ENCODE results near the gene SYT1.
"Not testable (repeated sequence)": the region's sequence is repeated elsewhere in the genome, so short reads cannot be mapped to it uniquely, and the experiment has no call there.

SYT1 gene

GRCh38 chr12:79199166-79199565 lies 334.6 kb downstream of the SYT1 start:
- Histone ChIP-seq H3K4me3 (ENCODE audit: low read length) (no peak overlapping the region), H3K4me1 (ENCODE audit: control insufficient read depth, insufficient read depth, low read length) (no peaks in the 10 kb centered on the region), H3K27ac (ENCODE audit: low read length) (no peak overlapping the region), H3K36me3 (ENCODE audit: control insufficient read depth, insufficient read depth, low read length) (no peaks in the 10 kb centered on the region), H3K9me3 (ENCODE audit: control insufficient read depth, insufficient read depth, low read length) (no peaks in the 10 kb centered on the region), H3K27me3 (ENCODE audit: control insufficient read depth, insufficient read depth, low read length) (no peaks in the 10 kb centered on the region)
- DNase-seq (ENCODE audit: low read depth, low spot score), result no peak
- no CpG with 5 or more reads among the region's 1 CpG for WGBS (ENCODE audit: insufficient coverage, insufficient read length)

GRCh38 chr12:79200176-79200575 lies 335.6 kb downstream of the SYT1 start:
- no CpG with 5 or more reads among the region's 2 CpGs for WGBS (ENCODE audit: insufficient coverage, insufficient read length)
- H3K4me1 ChIP-seq (ENCODE audit: control insufficient read depth, insufficient read depth, low read length), result no peaks in the 10 kb centered on the region
- H3K27me3 ChIP-seq (ENCODE audit: control insufficient read depth, insufficient read depth, low read length), result no peaks in the 10 kb centered on the region
- H3K4me3 ChIP-seq (ENCODE audit: low read length), result no peak overlapping the region
- no peaks in the 10 kb centered on the region for H3K36me3 ChIP-seq (ENCODE audit: control insufficient read depth, insufficient read depth, low read length)
- H3K27ac ChIP-seq (ENCODE audit: low read length), result no peak overlapping the region
- no peaks in the 10 kb centered on the region for H3K9me3 ChIP-seq (ENCODE audit: control insufficient read depth, insufficient read depth, low read length)
- no peak for DNase-seq (ENCODE audit: low read depth, low spot score)

DNA sequence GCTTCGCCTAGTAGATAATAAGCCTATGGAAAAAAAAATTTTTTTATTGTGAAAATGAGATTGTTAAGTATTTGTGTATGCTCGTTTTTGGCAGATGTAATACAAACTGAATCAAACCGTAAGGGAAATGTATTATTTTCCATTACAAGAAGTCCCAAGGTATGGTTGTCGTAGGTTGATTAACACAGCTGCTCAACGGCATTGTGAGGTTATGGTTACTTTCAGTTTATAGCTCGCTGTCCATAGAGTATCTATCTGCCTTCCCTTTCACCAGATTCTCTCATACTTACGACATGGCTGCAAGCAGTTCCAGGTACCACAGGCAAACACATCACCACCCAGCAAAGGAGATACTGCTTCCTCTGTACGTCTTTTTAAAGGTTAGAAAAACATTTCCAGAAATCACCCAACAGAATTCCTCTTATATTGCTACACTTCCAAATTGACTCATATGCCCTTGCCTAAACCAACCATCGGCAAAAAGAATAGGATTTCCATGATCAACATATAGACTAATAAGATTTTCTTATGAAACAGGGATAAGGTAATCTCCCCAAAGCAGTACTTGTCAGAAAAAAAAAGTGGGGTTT lies 338.6 kb downstream of the SYT1 start:
- Histone ChIP-seq H3K27me3 (ENCODE audit: control insufficient read depth, insufficient read depth, low read length) (no peaks in the 10 kb centered on the region), H3K9me3 (ENCODE audit: control insufficient read depth, insufficient read depth, low read length) (no peaks in the 10 kb centered on the region), H3K27ac (ENCODE audit: low read length) (no peak overlapping the region), H3K4me3 (ENCODE audit: low read length) (no peak overlapping the region), H3K4me1 (ENCODE audit: control insufficient read depth, insufficient read depth, low read length) (no peaks in the 10 kb centered on the region), H3K36me3 (ENCODE audit: control insufficient read depth, insufficient read depth, low read length) (no peaks in the 10 kb centered on the region)
- DNase-seq (ENCODE audit: low read depth, low spot score), result no peak
- 100% methylated on average over 2 of the region's 9 CpGs for WGBS (ENCODE audit: insufficient coverage, insufficient read length)

DNA sequence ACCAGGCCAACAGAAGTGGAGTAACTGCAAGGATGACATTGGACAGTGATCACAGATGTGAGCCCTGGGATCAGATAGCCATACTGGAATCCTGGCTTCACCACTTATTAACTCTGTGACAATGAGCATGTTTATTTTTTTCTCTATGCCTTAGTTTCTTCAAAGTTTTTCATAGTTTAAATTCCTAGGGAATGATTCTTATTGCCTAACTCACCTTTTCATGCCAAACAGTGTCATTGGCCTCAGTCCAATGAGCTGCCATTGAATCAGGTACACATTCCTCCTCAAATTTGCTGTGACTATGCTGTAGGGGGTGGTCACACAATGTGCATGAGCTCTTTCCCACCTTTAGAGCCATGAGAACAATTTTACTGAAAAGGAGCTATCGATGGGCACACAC lies 342.3 kb downstream of the SYT1 start:
- WGBS (ENCODE audit: insufficient coverage, insufficient read length), result no CpG with 5 or more reads among the region's 1 CpG
- no peak for DNase-seq (ENCODE audit: low read depth, low spot score)
- no peaks in the 10 kb centered on the region for H3K4me1 ChIP-seq (ENCODE audit: control insufficient read depth, insufficient read depth, low read length)

DNA sequence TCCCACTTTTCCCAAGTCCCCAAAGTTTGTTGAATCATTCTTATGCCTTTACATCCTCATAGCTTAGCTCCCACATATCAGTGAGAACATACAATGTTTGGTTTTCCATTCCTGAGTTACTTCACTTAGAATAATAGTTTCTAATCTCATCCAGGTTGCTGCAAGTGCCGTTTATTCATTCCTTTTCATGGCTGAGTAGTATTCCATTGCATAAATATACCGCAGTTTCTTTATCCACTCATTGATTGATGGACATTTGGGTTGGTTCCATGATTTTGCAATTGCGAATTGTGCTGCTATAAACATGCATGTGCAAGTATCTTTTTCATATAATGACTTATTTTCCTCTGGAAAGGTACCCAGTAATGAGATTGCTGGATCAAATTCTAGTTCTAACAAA lies 345.8 kb downstream of the SYT1 start:
- not testable (repeated sequence) for H3K36me3 ChIP-seq (ENCODE audit: control insufficient read depth, insufficient read depth, low read length); H3K4me3 ChIP-seq (ENCODE audit: low read length); DNase-seq (ENCODE audit: low read depth, low spot score); H3K4me1 ChIP-seq (ENCODE audit: control insufficient read depth, insufficient read depth, low read length); H3K9me3 ChIP-seq (ENCODE audit: control insufficient read depth, insufficient read depth, low read length); H3K27ac ChIP-seq (ENCODE audit: low read length); H3K27me3 ChIP-seq (ENCODE audit: control insufficient read depth, insufficient read depth, low read length)
- no CpG with 5 or more reads among the region's 3 CpGs for WGBS (ENCODE audit: insufficient coverage, insufficient read length)

More for the DNA sequence above, 342.3 kb downstream of the SYT1 start:
- Histone ChIP-seq H3K9me3 (ENCODE audit: control insufficient read depth, insufficient read depth, low read length) (no peaks in the 10 kb centered on the region), H3K4me3 (ENCODE audit: low read length) (no peak overlapping the region), H3K36me3 (ENCODE audit: control insufficient read depth, insufficient read depth, low read length) (no peaks in the 10 kb centered on the region), H3K27me3 (ENCODE audit: control insufficient read depth, insufficient read depth, low read length) (no peaks in the 10 kb centered on the region), H3K27ac (ENCODE audit: low read length) (no peak overlapping the region)

DNA sequence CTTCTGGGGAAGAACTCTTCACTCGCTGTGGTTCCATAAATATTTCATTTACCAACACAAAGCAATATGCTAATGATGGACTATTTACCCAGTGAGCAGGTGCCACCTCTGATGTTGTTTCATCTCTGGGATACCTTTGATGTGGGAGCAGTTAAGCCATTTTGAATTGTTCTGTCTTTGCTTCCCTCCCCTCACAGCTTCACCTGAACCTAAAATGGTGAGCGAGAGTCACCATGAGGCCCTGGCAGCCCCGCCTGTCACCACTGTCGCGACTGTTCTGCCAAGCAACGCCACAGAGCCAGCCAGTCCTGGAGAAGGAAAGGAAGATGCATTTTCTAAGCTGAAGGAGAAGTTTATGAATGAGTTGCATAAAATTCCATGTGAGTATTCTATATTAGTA lies 352.7 kb downstream of the SYT1 start:
- no CpG with 5 or more reads among the region's 6 CpGs for WGBS (ENCODE audit: insufficient coverage, insufficient read length)
- H3K4me3 ChIP-seq (ENCODE audit: low read length), result no peak overlapping the region
- H3K36me3 ChIP-seq (ENCODE audit: control insufficient read depth, insufficient read depth, low read length), result no peaks in the 10 kb centered on the region
- no peaks in the 10 kb centered on the region for H3K4me1 ChIP-seq (ENCODE audit: control insufficient read depth, insufficient read depth, low read length)
- no peaks in the 10 kb centered on the region for H3K9me3 ChIP-seq (ENCODE audit: control insufficient read depth, insufficient read depth, low read length)
- no peak for DNase-seq (ENCODE audit: low read depth, low spot score)
- H3K27me3 ChIP-seq (ENCODE audit: control insufficient read depth, insufficient read depth, low read length), result no peaks in the 10 kb centered on the region
- no peak overlapping the region for H3K27ac ChIP-seq (ENCODE audit: low read length)

- Histone ChIP-seq H3K27ac (ENCODE audit: low read length) (no peak overlapping the region), H3K4me3 (ENCODE audit: low read length) (no peak overlapping the region), H3K9me3 (ENCODE audit: control insufficient read depth, insufficient read depth, low read length) (no peaks in the 10 kb centered on the region), H3K36me3 (ENCODE audit: control insufficient read depth, insufficient read depth, low read length) (peaks cover 3% of the 10 kb centered on the region; the same call in 1 of the 2 replicates), H3K4me1 (ENCODE audit: control insufficient read depth, insufficient read depth, low read length) (no peaks in the 10 kb centered on the region), H3K27me3 (ENCODE audit: control insufficient read depth, insufficient read depth, low read length) (no peaks in the 10 kb centered on the region)
- DNase-seq (ENCODE audit: low read depth, low spot score), result no peak
- no CpG with 5 or more reads among the region's 1 CpG for WGBS (ENCODE audit: insufficient coverage, insufficient read length)
Observed at GRCh38 chr12:79223210-79223609, 358.6 kb downstream of the SYT1 start.

GRCh38 chr12:79223761-79224160 lies 359.2 kb downstream of the SYT1 start:
- H3K9me3 ChIP-seq (ENCODE audit: control insufficient read depth, insufficient read depth, low read length), result no peaks in the 10 kb centered on the region
- no CpG with 5 or more reads among the region's 2 CpGs for WGBS (ENCODE audit: insufficient coverage, insufficient read length)

DNA sequence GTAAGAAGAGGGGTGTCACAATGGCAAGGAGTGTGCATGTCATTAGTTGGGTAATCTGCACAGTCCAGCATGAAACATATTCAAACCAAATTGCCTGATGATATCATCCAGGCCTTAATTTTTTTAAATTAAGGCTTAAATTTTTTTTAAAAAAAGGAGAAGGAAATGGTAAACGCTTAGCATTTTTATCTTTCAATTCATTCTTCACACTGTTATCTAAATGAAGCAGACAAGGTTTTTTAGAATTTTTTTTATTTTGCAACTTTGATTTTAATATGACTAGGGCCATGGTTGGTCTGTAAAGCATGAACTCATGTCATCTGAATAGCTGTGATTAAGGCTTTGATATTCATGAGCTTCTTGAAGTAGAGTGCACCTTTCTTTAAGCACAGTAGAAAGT lies 362.5 kb downstream of the SYT1 start:
- no CpG with 5 or more reads among the region's 1 CpG for WGBS (ENCODE audit: insufficient coverage, insufficient read length)

More at GRCh38 chr12:79223761-79224160, 359.2 kb downstream of the SYT1 start:
- H3K27ac ChIP-seq (ENCODE audit: low read length), result no peak overlapping the region
- peaks cover 3% of the 10 kb centered on the region; the same call in 1 of the 2 replicates for H3K36me3 ChIP-seq (ENCODE audit: control insufficient read depth, insufficient read depth, low read length)
- H3K27me3 ChIP-seq (ENCODE audit: control insufficient read depth, insufficient read depth, low read length), result no peaks in the 10 kb centered on the region
- no peak for DNase-seq (ENCODE audit: low read depth, low spot score)
- H3K4me3 ChIP-seq (ENCODE audit: low read length), result no peak overlapping the region
- peaks cover 2% of the 10 kb centered on the region; the same call in 1 of the 2 replicates for H3K4me1 ChIP-seq (ENCODE audit: control insufficient read depth, insufficient read depth, low read length)

GRCh38 chr12:79227646-79228045 lies 363.1 kb downstream of the SYT1 start:
- Histone ChIP-seq H3K36me3 (ENCODE audit: control insufficient read depth, insufficient read depth, low read length) (peaks cover 3% of the 10 kb centered on the region; the same call in 1 of the 2 replicates), H3K4me3 (ENCODE audit: low read length) (no peak overlapping the region), H3K27ac (ENCODE audit: low read length) (no peak overlapping the region), H3K4me1 (ENCODE audit: control insufficient read depth, insufficient read depth, low read length) (peaks cover 3% of the 10 kb centered on the region; the same call in 1 of the 2 replicates), H3K9me3 (ENCODE audit: control insufficient read depth, insufficient read depth, low read length) (no peaks in the 10 kb centered on the region), H3K27me3 (ENCODE audit: control insufficient read depth, insufficient read depth, low read length) (no peaks in the 10 kb centered on the region)
- WGBS (ENCODE audit: insufficient coverage, insufficient read length), result no CpG with 5 or more reads among the region's 3 CpGs
- no peak for DNase-seq (ENCODE audit: low read depth, low spot score)

More for the DNA sequence above, 362.5 kb downstream of the SYT1 start:
- DNase-seq (ENCODE audit: low read depth, low spot score), result no peak
- no peak overlapping the region for H3K4me3 ChIP-seq (ENCODE audit: low read length)
- no peaks in the 10 kb centered on the region for H3K27me3 ChIP-seq (ENCODE audit: control insufficient read depth, insufficient read depth, low read length)
- no peaks in the 10 kb centered on the region for H3K9me3 ChIP-seq (ENCODE audit: control insufficient read depth, insufficient read depth, low read length)
- H3K27ac ChIP-seq (ENCODE audit: low read length), result no peak overlapping the region
- H3K4me1 ChIP-seq (ENCODE audit: control insufficient read depth, insufficient read depth, low read length), result peaks cover 3% of the 10 kb centered on the region; the same call in 1 of the 2 replicates
- H3K36me3 ChIP-seq (ENCODE audit: control insufficient read depth, insufficient read depth, low read length), result peaks cover 3% of the 10 kb centered on the region; the same call in 1 of the 2 replicates

GRCh38 chr12:79233341-79233781 lies 368.8 kb downstream of the SYT1 start:
- Histone ChIP-seq H3K36me3 (ENCODE audit: control insufficient read depth, insufficient read depth, low read length) (no peaks in the 10 kb centered on the region; the same call in 1 of the 2 replicates), H3K27ac (ENCODE audit: low read length) (no peak overlapping the region), H3K27me3 (ENCODE audit: control insufficient read depth, insufficient read depth, low read length) (no peaks in the 10 kb centered on the region), H3K4me3 (ENCODE audit: low read length) (no peak overlapping the region), H3K4me1 (ENCODE audit: control insufficient read depth, insufficient read depth, low read length) (peaks cover 3% of the 10 kb centered on the region; the same call in 1 of the 2 replicates), H3K9me3 (ENCODE audit: control insufficient read depth, insufficient read depth, low read length) (no peaks in the 10 kb centered on the region)
- no CpG with 5 or more reads among the region's 7 CpGs for WGBS (ENCODE audit: insufficient coverage, insufficient read length)
- DNase-seq (ENCODE audit: low read depth, low spot score), result no peak

Data from iPS DF 6.9 (cell line).